ENCODE results near the gene TLK1. TPM values are rescaled to one million over a fixed set of nuclear protein-coding genes. Genes with fewer than 3 reads are reported as not detected.

The TLK1 gene
- total and polyA plus RNA-seq, 9 of the 15 experiments (the other 6 are each of a cell fraction or from before 2014, with no cell fraction given): 20.2 to 101 (median 40.5) TPM

DNA sequence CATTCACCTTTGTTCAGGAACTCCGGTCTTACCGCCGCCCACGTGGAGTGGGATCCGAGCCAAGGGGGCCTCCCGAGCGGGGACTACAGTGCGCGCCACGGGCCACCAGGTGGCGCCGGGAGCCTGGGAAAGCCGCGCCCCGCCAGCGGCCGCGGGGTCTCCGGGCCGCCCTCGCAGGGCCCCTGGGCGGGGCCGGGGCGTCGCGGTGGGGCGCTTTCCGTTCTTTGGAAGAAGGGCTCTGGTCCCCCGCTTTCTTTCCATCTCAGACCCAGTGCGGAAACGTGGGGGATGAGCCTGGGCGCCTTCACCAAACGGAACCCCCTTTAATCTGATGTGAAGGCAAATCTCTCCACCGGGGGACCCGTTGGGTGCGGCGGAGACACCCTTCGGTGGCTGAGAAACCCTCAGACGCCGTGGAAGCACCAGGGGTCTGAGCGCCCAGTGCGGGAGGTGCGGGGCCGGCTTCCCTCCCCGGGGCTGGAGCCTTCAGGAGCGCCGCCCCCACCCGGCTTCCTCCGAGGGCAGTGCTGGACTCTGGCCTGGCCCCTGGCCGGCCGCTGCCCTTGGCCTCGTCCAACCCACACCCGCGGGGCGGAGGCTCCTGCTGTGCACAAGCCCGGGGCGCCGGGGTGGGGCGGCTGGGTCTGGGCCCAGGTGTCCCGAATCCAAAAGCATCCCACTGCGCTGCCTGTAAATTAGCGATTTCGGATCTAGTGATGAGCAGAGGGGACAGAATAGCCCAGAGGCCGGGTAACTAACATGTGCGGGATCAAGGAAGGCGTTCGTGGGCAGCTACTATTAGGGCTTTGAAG lies 187.0 kb downstream of the TLK1 start (continued):
- TF ChIP-seq ZBTB5 (IDR thresholded peaks at IDR 0.05) (no peak), SIN3A (IDR thresholded peaks at IDR 0.05; ENCODE audit: borderline replicate concordance in 2 of 2, control insufficient read depth in 1 of 2, low read depth in 2 of 2, low read length in 2 of 2) (peak in 1 of 2 experiments; percentile 77; a peak in 1 of 4 replicates), NFIC (IDR thresholded peaks at IDR 0.05) (peak; percentile 98), CCNT2 (IDR thresholded peaks at IDR 0.05; ENCODE audit: borderline replicate concordance, extremely low read depth, insufficient read length, low read depth, low read length) (peak; percentile 92), ZNF551 (CRISPR knock-in tag; IDR thresholded peaks at IDR 0.05) (no peak), HDAC6 (IDR thresholded peaks at IDR 0.05; ENCODE audit: low read depth, low read length) (no peak), RBM15 (IDR thresholded peaks at IDR 0.05; ENCODE audit: insufficient read depth, low read length) (0 out of 2 replicates have a peak, but pooled peaks have one; percentile 17), ZKSCAN8 (CRISPR knock-in tag; IDR thresholded peaks at IDR 0.05) (no peak), E2F5 (CRISPR knock-in tag; IDR thresholded peaks at IDR 0.05) (0 out of 2 replicates have a peak, but pooled peaks have one; percentile 22), TEAD2 (tag; IDR thresholded peaks at IDR 0.05) (no peak), ZNF253 (CRISPR knock-in tag; conservative IDR thresholded peaks at IDR 0.05) (no peak), RCOR1 (IDR thresholded peaks at IDR 0.05; ENCODE audit: borderline replicate concordance in 1 of 2, low read depth in 2 of 2, low read length in 2 of 2) (peak in 1 of 2 experiments; percentile 65; a peak in 1 of 4 replicates), CHD1 (IDR thresholded peaks at IDR 0.05; ENCODE audit: low read length) (no peak), TFAM (CRISPR knock-in tag; conservative IDR thresholded peaks at IDR 0.05) (no peak), ZNF695 (CRISPR knock-in tag; IDR thresholded peaks at IDR 0.05) (no peak), ZKSCAN3 (CRISPR knock-in tag; IDR thresholded peaks at IDR 0.05) (no peak), KDM1A (IDR thresholded peaks at IDR 0.05) (no peak), VEZF1 (CRISPR knock-in tag; IDR thresholded peaks at IDR 0.05) (peak; percentile 86), NBN (IDR thresholded peaks at IDR 0.05; ENCODE audit: low read depth) (no peak), POU5F1 (IDR thresholded peaks at IDR 0.05; ENCODE audit: borderline replicate concordance, low read depth, low read length, partially characterized antibody) (no peak)
- TF ChIP-seq, protein P1, sequence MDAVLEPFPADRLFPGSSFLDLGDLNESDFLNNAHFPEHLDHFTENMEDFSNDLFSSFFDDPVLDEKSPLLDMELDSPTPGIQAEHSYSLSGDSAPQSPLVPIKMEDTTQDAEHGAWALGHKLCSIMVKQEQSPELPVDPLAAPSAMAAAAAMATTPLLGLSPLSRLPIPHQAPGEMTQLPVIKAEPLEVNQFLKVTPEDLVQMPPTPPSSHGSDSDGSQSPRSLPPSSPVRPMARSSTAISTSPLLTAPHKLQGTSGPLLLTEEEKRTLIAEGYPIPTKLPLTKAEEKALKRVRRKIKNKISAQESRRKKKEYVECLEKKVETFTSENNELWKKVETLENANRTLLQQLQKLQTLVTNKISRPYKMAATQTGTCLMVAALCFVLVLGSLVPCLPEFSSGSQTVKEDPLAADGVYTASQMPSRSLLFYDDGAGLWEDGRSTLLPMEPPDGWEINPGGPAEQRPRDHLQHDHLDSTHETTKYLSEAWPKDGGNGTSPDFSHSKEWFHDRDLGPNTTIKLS (IDR thresholded peaks at IDR 0.05; ENCODE audit: borderline replicate concordance, low read depth): peak; percentile 72; the same call in 1 of the 2 replicates

Data from K562 (cell line).